GM21367 (cell line): ENCODE results near the gene PDE4D.

Experiments
- ATAC-seq: cut with Tn5 transposase; IDR thresholded peaks from one replicate; pipeline ENCODE4 v1.9.1; 2021; ENCODE audit not compliant: unreplicated experiment

PDE4D gene

DNA sequence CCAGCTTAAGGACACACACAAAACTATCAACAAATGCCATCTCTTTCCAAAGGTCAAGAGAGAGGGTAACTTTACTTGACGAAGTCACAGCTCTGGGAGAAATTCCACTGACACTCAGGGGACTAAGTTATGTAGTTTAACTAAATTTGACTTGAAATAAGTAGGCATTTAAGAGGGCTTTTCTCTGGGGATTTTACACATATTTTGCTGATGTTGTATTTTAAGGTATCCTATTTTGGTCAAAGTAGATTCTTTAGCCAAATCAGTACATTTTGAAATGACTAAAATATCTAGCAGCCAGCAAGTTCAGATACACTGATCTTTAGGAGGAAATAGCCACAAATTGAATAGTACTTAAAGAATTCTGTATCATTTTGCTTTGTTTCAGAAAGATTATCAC lies 652.0 kb downstream of the PDE4D start:
- ATAC-seq, result no peak

DNA sequence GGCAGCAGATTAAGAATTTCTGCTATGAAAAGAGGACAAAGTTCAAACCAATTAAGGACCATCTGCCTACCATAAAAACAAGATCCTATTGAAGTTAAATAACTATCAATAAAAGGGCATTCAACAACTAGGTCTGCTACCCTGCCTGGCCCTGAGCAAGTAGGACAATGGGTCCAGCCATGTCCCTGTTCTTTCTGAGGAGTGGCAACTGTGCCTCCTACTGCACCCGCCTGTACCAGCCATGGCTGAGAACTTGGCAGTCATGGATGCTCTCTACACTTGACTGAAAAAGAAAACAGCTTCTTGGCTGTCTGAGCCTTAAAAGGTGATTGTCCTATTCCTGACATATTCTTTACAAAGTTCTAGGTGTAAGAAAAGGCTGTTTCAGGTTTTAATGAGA lies 652.4 kb downstream of the PDE4D start:
- ATAC-seq, result no peak

DNA sequence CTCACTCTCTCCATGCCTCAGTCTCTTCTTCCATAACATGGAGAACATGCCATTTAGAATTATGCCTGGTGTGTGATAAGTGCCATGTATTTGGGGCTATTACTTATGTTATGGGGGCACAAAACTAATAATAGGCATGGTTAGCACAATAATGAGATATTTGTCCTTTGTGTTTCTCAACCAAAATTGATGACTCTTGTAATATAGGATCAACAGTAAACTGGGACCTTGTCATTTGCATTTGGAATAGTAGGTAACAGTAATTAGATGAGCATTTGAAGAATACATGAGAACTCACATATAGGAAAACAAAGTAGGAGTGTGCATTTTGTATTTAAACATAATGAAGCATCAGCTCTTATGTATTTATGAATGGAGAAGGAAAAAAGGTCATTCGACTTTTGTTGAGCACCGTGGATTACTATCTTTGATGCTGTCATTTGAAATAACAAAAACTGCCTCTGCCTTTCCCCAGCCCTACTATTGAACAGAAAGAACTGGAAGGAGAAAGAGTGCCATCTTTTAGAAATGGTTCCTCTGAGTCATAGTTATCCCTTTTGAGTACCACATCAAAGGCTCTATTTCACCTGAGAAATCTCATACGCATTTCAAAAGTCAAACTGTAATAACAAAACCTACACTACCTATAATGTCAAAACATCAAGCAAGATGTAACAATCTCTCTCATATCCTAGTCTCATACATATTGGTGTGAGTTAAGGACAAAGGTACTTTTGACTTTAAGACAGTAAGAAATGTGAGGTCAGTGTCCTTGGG lies 655.2 kb downstream of the PDE4D start:
- ATAC-seq, result no peak

DNA sequence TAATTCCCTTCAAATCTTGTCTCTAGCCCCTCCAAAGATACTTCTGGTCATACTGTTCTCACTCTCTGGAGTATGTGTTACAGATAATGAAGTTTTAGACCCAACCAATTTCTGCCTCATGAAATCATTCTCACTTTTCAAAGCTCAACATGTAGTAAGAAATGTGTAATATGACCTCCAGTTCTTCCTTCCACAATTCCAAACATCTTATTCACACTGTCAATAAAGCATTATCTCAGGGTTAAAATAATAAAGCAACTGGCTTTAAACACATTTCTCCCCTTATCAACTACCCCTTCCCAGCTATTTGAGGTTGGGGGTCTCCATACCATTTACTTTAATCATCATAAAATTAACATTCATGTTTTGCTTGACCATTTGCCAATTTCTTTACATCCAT lies 656.5 kb downstream of the PDE4D start:
- ATAC-seq, result no peak

DNA sequence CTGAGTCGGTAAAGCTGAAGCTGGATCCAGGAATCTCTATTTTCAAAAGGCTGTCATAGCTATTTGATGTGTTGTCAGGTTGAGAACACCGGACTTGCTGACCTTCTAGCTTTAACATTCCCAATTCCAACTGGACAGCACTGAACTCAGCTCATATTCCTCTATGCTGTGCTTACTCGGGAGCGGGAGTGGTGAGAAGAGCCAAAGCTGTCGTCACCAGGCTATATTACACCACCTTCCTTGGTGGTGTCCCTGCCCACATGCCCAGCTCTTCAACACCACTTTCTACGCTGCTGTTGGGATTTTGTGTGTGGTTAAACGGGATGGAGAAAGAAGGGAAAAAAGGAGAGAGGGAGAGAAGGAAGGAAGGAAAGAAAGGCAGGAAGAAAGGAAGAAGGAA lies 657.1 kb downstream of the PDE4D start:
- ATAC-seq, result no peak

DNA sequence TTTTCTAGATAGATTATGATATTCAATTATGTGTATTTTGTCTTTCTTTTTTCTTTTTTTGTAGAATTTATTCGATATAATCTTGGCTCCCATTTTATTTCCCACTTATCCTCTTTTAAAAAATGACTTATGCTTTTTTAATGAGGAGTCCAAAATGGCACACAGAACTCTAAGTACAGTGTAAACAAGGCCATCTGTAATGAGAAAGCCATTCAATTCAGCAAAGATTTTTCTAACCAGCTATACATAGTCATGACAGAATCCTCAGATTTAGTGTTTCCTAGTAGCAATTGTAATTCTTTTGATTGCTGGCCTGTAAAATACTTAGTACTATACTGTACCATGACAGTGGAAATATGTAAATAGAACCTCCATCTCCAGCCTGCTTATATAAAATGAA lies 659.3 kb downstream of the PDE4D start:
- no peak for ATAC-seq

DNA sequence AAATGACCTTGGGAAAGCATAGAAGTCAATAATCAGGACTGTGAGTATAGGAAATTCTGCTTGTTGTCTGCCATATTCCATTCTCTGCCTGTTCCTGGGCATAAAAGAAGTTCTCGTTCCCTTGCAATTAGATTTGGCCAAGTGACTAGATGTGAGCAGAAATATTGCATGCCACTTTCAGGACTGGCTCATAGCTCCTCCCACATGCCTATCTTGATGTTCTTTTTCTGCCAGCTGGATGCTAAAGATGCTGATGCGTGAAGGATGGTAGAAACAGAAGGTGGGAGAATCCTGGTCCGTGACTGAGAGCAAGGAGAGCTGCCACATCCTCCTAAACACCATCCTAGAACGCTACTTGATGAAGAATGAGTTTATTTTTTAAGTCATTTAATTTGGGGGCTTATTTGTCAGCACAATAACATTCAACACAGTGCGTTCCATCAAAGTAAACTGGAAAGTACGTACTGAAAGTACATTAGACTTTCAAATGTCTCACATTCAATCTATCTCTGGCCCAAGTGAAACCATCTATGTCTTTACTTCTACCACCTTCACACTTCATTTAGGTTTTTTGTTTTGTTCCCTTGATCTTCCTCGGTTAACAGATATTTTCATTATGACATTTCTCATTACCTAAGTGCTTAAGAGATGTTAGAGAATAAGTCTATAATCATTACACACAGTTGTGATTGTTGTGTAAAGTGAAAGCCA lies 662.1 kb downstream of the PDE4D start:
- ATAC-seq, result no peak

DNA sequence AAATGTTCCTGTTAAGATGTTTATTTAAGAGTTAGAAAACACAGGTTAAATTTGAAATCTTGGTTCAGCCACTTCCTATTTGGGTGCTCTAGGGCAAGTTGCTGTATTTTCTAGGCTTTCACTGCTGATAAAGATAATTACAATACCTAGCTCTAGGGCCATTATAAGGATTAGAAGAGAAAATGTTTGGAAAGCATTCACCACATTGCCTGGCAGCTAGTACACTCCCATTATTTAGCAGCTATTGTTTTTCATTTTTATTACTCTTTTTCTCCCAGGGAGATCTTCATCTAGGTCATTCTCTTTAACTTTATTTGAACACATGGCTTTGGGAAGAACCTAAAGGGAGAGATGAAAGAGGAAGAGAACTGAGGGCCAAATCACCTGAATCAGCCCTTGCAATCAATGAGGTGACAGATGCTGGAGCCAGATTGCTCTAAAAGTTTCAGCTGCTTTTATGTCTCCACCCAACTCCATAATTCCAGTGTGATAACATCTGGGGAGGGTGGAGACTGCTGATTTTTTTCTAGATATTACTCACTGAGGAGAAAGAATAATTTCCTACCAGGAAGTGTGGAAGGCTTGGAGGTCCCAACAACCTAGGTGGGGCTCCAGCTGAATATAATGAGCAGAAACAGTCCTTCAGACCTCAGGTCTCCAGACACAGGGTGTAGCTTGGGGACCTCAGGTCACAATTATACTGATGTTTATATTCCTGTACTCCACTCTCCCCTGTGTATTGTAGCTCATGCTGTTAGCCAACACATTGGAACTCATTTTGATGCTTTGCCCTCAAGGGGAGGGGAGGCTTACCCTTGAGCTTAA lies 670.6 kb downstream of the PDE4D start:
- no peak for ATAC-seq

DNA sequence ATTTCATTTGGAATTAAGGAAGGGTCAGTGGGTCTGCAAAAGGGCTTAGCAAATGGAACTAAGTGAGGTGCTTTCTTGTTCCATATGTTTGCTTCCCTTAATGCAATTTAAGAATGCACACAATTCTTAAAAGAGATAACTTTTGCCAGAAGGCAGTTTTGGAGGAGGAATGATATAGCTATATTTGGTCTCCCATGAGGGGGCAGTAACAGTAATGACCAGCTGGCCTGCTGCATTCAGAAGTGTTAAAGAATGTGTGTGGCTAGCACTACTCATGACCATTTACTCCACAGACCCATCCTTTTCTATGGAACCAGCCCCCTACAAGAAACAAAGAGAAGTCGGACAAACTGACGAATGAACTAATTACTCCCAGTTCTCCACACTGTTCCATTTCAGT lies 671.8 kb downstream of the PDE4D start:
- no peak for ATAC-seq

DNA sequence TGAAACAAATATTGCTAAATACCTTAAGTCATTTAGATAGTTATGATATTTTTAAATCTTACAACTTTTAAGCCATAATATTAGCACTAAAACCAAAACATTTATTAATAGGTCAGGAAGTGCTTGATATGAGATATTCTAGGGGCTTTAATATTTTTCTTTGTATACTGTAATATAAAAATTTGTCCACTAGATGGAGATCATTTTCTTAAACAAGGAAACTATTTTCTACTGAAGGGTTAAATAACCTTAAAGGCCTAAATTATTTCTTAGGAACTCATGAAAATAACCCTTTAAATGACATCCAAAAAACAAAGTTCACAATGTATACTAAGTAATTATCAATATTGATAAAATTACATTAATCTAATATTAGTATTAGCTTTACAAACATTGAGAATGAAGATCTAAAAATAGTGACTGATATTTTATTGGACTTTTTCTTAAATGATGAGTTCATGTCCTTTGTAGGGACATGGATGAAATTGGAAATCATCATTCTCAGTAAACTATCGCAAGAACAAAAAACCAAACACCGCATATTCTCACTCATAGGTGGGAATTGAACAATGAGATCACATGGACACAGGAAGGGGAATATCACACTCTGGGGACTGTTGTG lies 675.0 kb downstream of the PDE4D start:
- no peak for ATAC-seq

DNA sequence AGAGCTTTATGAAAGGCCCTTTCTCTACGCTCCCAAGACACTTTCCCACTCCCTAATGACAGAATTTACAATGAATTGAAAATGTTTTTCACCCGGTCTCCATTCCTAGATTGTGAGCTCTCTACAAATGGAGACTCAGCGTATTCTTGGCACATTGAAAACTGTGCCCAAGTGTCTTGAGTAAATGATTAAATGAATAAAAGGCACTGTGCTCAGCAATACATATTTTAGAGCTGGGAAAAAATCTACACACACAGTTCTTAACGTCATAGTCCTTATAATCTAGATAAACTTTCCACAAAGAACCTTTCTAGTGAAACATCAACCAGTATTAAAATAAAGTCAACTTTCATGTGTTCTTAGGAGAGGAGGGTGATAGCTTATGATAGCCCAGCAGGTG lies 676.7 kb downstream of the PDE4D start:
- no peak for ATAC-seq

DNA sequence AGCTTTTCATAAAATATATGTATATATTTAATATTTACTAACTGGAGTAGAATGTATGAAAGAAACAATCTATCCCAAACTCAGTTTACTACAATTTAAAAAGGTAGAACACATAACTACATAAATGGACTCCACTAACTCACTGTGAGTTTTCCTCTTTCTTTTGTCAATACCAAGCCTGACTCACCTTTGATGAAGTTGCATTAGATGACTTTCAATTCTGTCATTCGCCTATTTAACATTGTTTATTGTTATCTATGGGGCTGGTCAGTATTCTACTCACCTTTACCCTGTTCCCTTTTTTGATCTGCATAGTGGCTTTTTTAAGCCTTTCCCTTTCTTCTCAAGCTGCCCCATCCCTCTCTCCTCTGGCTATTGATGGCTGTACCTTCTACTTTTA lies 680.9 kb downstream of the PDE4D start:
- ATAC-seq, result no peak

DNA sequence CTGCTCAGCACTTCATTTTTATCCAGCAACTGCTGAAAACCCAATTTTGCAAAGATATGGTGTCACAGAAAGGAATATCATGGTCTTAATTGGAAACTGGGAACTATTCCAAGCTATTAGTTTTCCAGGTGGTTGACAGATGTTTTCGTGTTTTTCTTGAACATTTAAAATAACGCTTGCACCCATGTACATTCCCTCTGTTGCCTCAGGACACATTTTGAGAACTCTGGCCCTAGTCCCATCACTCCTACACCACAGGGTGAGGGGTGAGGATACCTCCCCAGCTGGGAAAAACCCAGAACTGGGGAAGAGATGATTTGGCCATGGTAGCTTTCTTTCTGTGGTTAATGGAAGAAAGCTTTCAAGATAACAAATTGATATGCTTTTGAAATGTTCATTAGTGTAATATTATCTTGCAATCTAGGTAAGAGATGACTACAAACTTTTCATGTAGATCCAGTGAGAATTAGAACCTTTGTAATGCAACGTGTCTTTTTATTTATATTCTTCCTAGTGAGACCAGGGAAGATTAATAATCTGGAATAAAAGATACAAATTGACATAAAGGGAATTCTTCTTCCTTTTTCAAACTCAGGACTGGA lies 683.7 kb downstream of the PDE4D start:
- no peak for ATAC-seq

DNA sequence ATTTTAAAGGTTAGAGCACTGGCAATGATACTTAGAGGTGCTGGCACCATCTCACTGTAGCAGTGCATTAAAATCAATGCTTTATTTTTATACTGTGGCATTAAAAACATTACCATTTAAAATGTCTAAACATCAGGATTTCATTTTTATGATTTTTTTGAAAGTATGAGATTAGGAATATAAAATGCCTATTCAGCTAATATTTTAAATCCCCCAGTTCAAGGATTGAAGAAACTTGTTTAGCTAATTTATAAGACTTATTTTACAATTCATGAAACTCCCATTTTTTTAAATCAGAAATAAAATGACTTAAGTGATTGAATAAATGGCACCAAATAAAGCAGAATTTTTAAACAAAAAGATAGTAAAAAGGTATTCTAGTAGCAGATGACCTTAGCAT lies 685.1 kb downstream of the PDE4D start:
- ATAC-seq, result no peak

DNA sequence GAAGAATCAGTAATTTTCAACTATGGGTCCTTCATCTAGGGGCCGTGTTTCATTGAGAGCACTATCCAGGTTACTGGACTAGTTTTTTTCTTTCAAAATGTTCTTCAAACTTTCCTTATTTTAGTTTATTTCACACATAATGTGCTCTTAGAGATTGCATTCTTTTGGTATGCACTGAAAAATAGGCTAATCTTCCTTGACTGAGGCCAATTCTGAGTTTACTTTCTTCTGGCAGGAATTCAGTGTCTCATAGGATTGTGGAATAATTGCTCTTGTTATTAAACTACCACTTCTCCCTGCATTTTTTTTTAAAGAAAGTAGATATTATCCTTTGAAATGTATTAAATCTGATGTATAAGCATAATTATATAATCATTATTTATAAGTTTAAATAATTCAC lies 686.1 kb downstream of the PDE4D start:
- ATAC-seq, result no peak

DNA sequence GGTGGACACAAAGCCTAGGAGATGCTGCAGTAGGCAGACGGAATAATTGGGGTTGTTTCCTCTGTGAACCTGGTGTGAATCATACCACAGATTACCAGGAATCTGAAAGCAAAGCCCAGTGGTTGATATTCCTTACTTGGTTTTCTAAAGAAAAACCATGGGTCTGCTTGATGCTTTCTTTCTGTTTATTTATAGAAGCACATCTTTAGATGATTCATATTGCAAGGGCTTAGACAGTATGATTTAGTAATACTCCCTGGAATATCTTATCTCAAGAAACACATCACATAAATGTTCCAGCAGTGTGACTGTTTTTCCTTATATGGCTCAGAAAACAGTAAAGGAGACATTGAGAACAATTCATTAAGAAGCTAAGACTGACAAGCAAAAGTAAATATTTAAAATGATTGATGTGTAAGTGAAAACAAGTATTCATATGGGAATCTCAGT lies 687.4 kb downstream of the PDE4D start:
- no peak for ATAC-seq

DNA sequence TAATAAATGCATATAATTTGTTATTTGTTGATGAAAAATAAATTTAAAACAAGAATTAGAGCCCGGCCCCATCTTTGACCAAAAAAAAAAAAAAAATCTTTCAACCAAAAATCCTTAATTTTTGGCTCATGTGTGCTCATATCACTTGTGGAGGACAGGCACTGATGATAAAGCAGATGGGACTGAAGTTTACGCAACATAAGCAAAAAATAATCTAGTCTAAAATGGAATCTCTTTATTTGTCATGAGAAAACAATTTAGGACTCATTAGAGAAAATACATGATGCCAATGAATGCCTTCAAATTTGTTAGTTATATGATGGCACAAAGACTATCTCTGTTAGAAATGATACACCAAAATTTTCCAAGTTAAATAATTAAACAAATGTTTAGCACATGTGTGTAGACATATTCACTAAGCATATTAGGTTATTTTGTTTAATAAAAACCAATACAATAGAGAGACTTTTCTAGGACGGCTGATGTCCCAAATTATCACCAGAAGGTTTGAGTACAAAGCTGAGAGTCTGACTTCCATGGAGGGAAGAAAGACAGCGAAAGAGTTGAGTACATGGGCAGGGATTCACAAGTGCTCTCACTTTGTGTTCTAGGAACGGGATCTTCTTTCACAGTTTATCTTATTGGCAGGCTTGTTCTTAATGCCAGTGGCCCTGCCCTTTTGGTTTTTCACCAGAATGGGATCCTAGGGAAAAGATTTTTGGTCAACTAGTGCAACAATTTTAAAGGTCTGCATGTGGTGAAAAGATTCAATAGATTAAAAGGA lies 689.2 kb downstream of the PDE4D start:
- ATAC-seq, result no peak

DNA sequence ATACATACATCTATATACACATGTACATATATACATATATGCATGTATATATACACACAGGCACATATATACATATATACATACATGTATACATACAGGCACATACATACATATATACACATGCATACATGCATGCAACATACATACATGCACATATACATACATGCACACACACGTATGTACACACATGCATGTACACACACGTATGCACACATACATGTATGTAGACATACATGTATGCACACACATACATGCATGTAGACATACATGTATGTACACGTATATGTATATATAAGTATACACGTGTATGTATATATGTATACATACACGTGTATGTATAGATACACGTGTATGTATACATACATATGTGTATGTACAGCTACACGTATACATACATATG lies 693.7 kb downstream of the PDE4D start:
- no peak for ATAC-seq

DNA sequence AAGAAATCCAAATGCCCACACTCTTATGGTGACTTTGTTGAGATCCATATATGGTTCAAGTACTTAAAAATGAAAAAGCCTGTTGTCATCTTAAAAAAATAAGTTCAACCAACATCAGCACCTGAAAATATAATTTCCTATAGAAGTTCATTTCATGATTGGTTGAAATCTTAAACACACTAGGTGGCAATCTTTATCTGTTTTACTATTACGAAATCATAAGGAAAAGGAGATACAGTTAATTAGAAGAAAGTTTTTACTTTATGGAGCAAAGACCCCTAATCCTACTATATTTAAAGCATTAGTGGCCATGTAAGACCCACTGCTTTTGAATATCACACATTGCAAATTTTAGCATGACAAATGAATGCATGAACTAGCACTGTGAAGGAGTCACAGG lies 694.7 kb downstream of the PDE4D start:
- no peak for ATAC-seq

DNA sequence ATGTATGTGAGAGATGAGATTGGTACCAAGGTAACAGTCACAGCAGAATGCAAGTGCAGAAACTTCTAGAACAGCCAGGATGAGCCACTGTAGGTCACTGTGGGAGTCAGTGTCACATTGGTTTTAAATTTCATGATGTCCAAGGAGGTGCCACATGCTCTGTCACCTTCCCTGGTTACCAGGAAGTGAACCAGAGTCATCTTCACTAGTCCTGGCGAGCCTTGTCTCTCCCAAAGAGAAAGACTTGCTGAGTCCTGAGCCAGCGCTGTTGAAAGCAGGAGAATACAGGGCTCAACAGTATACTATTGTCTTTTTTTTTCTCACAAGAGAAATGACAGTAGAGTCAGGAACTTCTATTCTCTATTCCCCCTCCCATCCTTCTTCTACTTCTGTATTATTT lies 695.2 kb downstream of the PDE4D start:
- ATAC-seq, result no peak
